GM12878 (cell line): ENCODE measurements around the gene OR2C1. TPM values are rescaled to one million over a fixed set of nuclear protein-coding genes. Genes with fewer than 3 reads are reported as not detected.

Source experiments
- ATAC-seq: fragments of 200-7000 bp; cut with Tn5 transposase; 3 replicates; pipeline ENCODE4 v1.9.1; 2020; ENCODE audit warnings: mild to moderate bottlenecking, moderate library complexity
- BruUV-seq: library from RNA; stranded (reverse); fragments of 400-500 nt; replicated peaks from 2 replicates; lab custom pipeline; 2021; lab: Mats Ljungman, UMichigan
- CTCF ChIA-PET: fragments of 300-600 bp; sonication (Branson Sonifier 250); formaldehyde crosslinking; extraction: SDS; loops from one replicate; lab custom pipeline; 2021; ENCODE audit warnings: inconsistent platforms; lab: Yijun Ruan, JAX
- POLR2A ChIA-PET: fragments of 350-600 bp; formaldehyde crosslinking; extraction: SDS; loops from one replicate; lab custom pipeline; 2021; ENCODE audit warnings: inconsistent platforms; lab: Charles Lee
- RAD21 ChIA-PET: fragments of 300-600 bp; sonication (Branson Sonifier 250); formaldehyde crosslinking; loops from one replicate; lab custom pipeline; 2023; ENCODE audit warnings: antibody characterized with exemption; ENCODE audit not compliant: unreplicated experiment; lab: Charles Lee
- SMC1A ChIA-PET: fragments of 300-600 bp; sonication (Branson Sonifier 250); formaldehyde crosslinking; loops from one replicate; lab custom pipeline; 2023; ENCODE audit not compliant: unreplicated experiment, uncharacterized antibody; lab: Charles Lee
- DNase-seq: peaks from one replicate; pipeline ENCODE4 v3.0.0-alpha.2; 2011; ENCODE audit warnings: low read depth, low spot score
- FAIRE-seq: peaks from 3 replicates; lab custom pipeline; 2011; peaks lifted over from hg19 to GRCh38; lab: Jason Lieb, UNC
- H2AFZ ChIP-seq: 2 replicates; pipeline ENCODE4 v1.6.0; 2011; ENCODE audit warnings: low read depth, low read length, control low read depth; ENCODE audit not compliant: control insufficient read depth
- H3K27ac ChIP-seq: 2 replicates; pipeline ENCODE4 v1.5.1; 2011; ENCODE audit warnings: control low read depth; ENCODE audit not compliant: control insufficient read depth, insufficient read depth
- H3K27me3 ChIP-seq, 2 experiments: replicated peaks in 1 of 2; 2 replicates each; pipeline versions ENCODE4 v1.6.0 to v1.6.1; 2011; ENCODE audit warnings: low read length in 1 of 2; ENCODE audit not compliant: control insufficient read depth in 2 of 2, insufficient read depth in 2 of 2
- H3K36me3 ChIP-seq, 2 experiments: 2 replicates each; pipeline ENCODE4 v1.5.1; 2011; ENCODE audit warnings: low read length in 1 of 2; ENCODE audit not compliant: control insufficient read depth in 2 of 2, insufficient read depth in 2 of 2
- H3K4me1 ChIP-seq: 2 replicates; pipeline ENCODE4 v1.6.1; 2011; ENCODE audit warnings: mild to moderate bottlenecking, low read length, moderate library complexity, mixed read lengths; ENCODE audit not compliant: control insufficient read depth, insufficient read depth
- H3K4me2 ChIP-seq: 2 replicates; pipeline ENCODE4 v1.6.0; 2011; ENCODE audit warnings: control low read depth; ENCODE audit not compliant: control insufficient read depth, insufficient read depth
- H3K4me3 ChIP-seq: fragments of 200-600 bp; sonication (generic); 2 replicates; pipeline ENCODE4 v1.5.1; 2016
- H3K79me2 ChIP-seq: 2 replicates; pipeline ENCODE4 v1.6.0; 2011; ENCODE audit warnings: low read length; ENCODE audit not compliant: control insufficient read depth, insufficient read depth
- H3K9ac ChIP-seq: 2 replicates; pipeline ENCODE4 v1.8.0; 2011; ENCODE audit warnings: low read length, control low read depth, mixed read lengths; ENCODE audit not compliant: control insufficient read depth, insufficient read depth
- H3K9me3 ChIP-seq: replicated peaks from 3 replicates; pipeline ENCODE4 v1.5.1; 2011; ENCODE audit warnings: mild to moderate bottlenecking, low read length; ENCODE audit not compliant: control insufficient read depth, insufficient read depth
- H4K20me1 ChIP-seq: 2 replicates; pipeline ENCODE4 v1.6.0; 2011; ENCODE audit not compliant: control insufficient read depth, insufficient read depth
- BRCA1 ChIP-seq: IDR thresholded peaks from 2 replicates; pipeline ENCODE4 v1.6.1; 2011; ENCODE audit warnings: low read depth, low read length, improper control_type of control experiment
- CBX3 ChIP-seq: fragments of 200-600 bp; sonication (generic); IDR thresholded peaks from 2 replicates; pipeline ENCODE4 v1.6.1; 2016; ENCODE audit warnings: low read depth, borderline replicate concordance
- CREM ChIP-seq: IDR thresholded peaks from 2 replicates; pipeline ENCODE4 v1.6.1; 2014; ENCODE audit warnings: antibody characterized with exemption, low read depth
- ESRRA ChIP-seq: IDR thresholded peaks from 2 replicates; pipeline ENCODE4 v1.6.1; 2012; ENCODE audit warnings: mild to moderate bottlenecking, low read length, improper control_type of control experiment
- FOS ChIP-seq: IDR thresholded peaks from 3 replicates; pipeline ENCODE4 v1.6.1; 2011; ENCODE audit warnings: borderline replicate concordance; ENCODE audit not compliant: insufficient read length; ENCODE audit errors: extremely low read depth
- KAT2A ChIP-seq: conservative IDR thresholded peaks from 2 replicates; pipeline ENCODE4 v1.6.1; 2011; ENCODE audit warnings: low read depth, low read length; ENCODE audit not compliant: control insufficient read depth
- NFXL1 ChIP-seq: fragments of 450-650 bp; IDR thresholded peaks from 2 replicates; pipeline ENCODE4 v1.6.1; 2017; ENCODE audit warnings: antibody characterized with exemption, mild to moderate bottlenecking, borderline replicate concordance
- NR2C2 ChIP-seq: IDR thresholded peaks from 2 replicates; pipeline ENCODE4 v1.6.1; 2011; ENCODE audit warnings: borderline replicate concordance, low read depth; ENCODE audit not compliant: control insufficient read depth, insufficient read length
- RCOR1 ChIP-seq: conservative IDR thresholded peaks from 2 replicates; pipeline ENCODE4 v1.6.1; 2012; ENCODE audit warnings: low read depth, low read length, improper control_type of control experiment
- ZNF217 ChIP-seq: fragments of 450-650 bp; IDR thresholded peaks from 2 replicates; pipeline ENCODE4 v1.6.1; 2017; ENCODE audit warnings: antibody characterized with exemption, mild to moderate bottlenecking
- WGBS: methylation state at CpG from one replicate; pipeline ENCODE4 v1.1.6; 2016; ENCODE audit warnings: low lambda C conversion rate; ENCODE audit not compliant: insufficient replicate concordance, insufficient coverage; ENCODE audit errors: missing lambda C conversion rate; 5-methylcytosine and 5-hydroxymethylcytosine counted together
- in situ Hi-C: fragments of 300-500 bp; cut with MboI; formaldehyde crosslinking; loops from 9 replicates; pipeline ENCODE4 v1.14.3; 2018; ENCODE audit warnings: mixed read lengths
- intact Hi-C: fragments of 100-400 bp; cut with micrococcal nuclease; formaldehyde crosslinking; loops from one replicate; pipeline ENCODE4 v1.14.2; 2022; ENCODE audit not compliant: unreplicated experiment
- polyA plus RNA-seq, 11 experiments: library from polyadenylated mRNA; depleted of rRNA in 4 of 11; unstranded in 6 of 11; stranded (reverse) in 5 of 11; fragments of >200 nt; fragmentation: Nextera tagmentation in 4 of 11; fragmentation: Illumina TruSeq in 1 of 11; extraction: Ambion mirVana in 4 of 11; extraction: Trizol in 1 of 11; gene quantifications; 1 replicate in 1 of 11; 2 replicates in 10 of 11; pipeline versions ENCODE4 v1.2.1 to v1.2.3, GENCODE V29; 2011 to 2016; ENCODE audit warnings: inconsistent platforms in 2 of 11, missing spikeins in 2 of 11, low read depth in 1 of 11
- total RNA-seq, 4 experiments: library from RNA; depleted of rRNA in 3 of 4; stranded (reverse); fragments of >200 nt in 3 of 4; fragmentation: Illumina TruSeq in 1 of 4; extraction: Trizol in 1 of 4; gene quantifications; 2 replicates each; pipeline versions ENCODE4 v1.2.1 to v1.2.3, GENCODE V29; 2013 to 2021
- TF ChIP-seq, protein P1 (sequence below): fragments of 450-650 bp; IDR thresholded peaks from 2 replicates; pipeline ENCODE4 v1.6.1; 2017; ENCODE audit warnings: low read depth, mild to moderate bottlenecking, moderate library complexity

Gene OR2C1
- total and polyA plus RNA-seq, 10 of the 15 experiments (the other 5 are each of a cell fraction or from before 2014, with no cell fraction given) = 0.05 to 0.21 (median 0.14) TPM; not detected in 5

- no peak overlapping the region for H3K27ac ChIP-seq
- H3K9me3 ChIP-seq = no peaks in the 10 kb centered on the region
- intact Hi-C loops (no loop called here), in situ Hi-C loops (no loop called here)
- no peaks in the 10 kb centered on the region for H3K36me3 ChIP-seq
- no peak for DNase-seq
- H3K4me3 ChIP-seq = no peak overlapping the region
- ChIA-PET RAD21 (no interaction called here), SMC1A (no interaction called here), POLR2A (no interaction called here), CTCF (no interaction called here)
- ATAC-seq = no peak
- no peak overlapping the region for H3K4me2 ChIP-seq
- TF ChIP-seq ZNF217 (no peak), BRCA1 (no peak), RCOR1 (no peak)
- TF ChIP-seq, protein P1, sequence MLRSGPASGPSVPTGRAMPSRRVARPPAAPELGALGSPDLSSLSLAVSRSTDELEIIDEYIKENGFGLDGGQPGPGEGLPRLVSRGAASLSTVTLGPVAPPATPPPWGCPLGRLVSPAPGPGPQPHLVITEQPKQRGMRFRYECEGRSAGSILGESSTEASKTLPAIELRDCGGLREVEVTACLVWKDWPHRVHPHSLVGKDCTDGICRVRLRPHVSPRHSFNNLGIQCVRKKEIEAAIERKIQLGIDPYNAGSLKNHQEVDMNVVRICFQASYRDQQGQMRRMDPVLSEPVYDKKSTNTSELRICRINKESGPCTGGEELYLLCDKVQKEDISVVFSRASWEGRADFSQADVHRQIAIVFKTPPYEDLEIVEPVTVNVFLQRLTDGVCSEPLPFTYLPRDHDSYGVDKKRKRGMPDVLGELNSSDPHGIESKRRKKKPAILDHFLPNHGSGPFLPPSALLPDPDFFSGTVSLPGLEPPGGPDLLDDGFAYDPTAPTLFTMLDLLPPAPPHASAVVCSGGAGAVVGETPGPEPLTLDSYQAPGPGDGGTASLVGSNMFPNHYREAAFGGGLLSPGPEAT = no peak
- no peaks in the 10 kb centered on the region for H3K27me3 ChIP-seq
- BruUV-seq = no TSS peak
- no peak for FAIRE-seq
- no peak overlapping the region for H3K9ac ChIP-seq
- no peaks in the 10 kb centered on the region for H3K79me2 ChIP-seq
- 66% methylated on average over 13 of the region's 13 CpGs for WGBS
- no peak overlapping the region for H2AFZ ChIP-seq
- no peaks in the 10 kb centered on the region for H4K20me1 ChIP-seq
- H3K4me1 ChIP-seq = 0 out of 2 replicates have a peak, but pooled peaks cover 3% of the 10 kb centered on the region
Measured at GRCh38 chr16:3349175-3349574, 6.5 kb upstream of the OR2C1 start.

DNA sequence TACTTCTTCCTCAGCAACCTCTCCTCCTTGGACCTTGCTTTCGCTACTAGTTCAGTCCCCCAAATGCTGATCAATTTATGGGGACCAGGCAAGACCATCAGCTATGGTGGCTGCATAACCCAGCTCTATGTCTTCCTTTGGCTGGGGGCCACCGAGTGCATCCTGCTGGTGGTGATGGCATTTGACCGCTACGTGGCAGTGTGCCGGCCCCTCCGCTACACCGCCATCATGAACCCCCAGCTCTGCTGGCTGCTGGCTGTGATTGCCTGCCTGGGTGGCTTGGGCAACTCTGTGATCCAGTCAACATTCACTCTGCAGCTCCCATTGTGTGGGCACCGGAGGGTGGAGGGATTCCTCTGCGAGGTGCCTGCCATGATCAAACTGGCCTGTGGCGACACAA is 429 bp downstream of the OR2C1 start:
- CTCF ChIA-PET = no interaction called here

More for the DNA sequence above, 429 bp downstream of the OR2C1 start:
- Histone ChIP-seq H3K4me3 (no peak overlapping the region), H4K20me1 (no peaks in the 10 kb centered on the region), H3K4me2 (no peak overlapping the region), H2AFZ (no peak overlapping the region), H3K9me3 (no peaks in the 10 kb centered on the region; the same call in 2 of the 3 replicates), H3K27ac (no peak overlapping the region), H3K4me1 (no peaks in the 10 kb centered on the region), H3K36me3 (no peaks in the 10 kb centered on the region), H3K79me2 (no peaks in the 10 kb centered on the region), H3K9ac (no peak overlapping the region), H3K27me3 (no peaks in the 10 kb centered on the region; a peak in 1 of 4 replicates)
- FAIRE-seq = no peak
- in situ Hi-C loops = no loop called here
- ChIA-PET POLR2A (no interaction called here), RAD21 (interaction anchor here (0.6 kb wide), 1 partner anchor 10 kb away, joined by 3 read pairs; no protein-coding TSS in a partner anchor), SMC1A (no interaction called here)
- TF ChIP-seq CREM (no peak), NR2C2 (no peak), ESRRA (no peak), FOS (no peak), KAT2A (no peak), NFXL1 (no peak), CBX3 (no peak)
- intact Hi-C loops = no loop called here
- 82% methylated on average over 10 of the region's 10 CpGs for WGBS
- no peak for ATAC-seq
- no peak for DNase-seq
- no TSS peak for BruUV-seq
